ENCODE data around the gene CHST11. TPM values are rescaled to one million over a fixed set of nuclear protein-coding genes. Genes with fewer than 3 reads are reported as not detected.

CHST11 gene
- total RNA-seq, 2 experiments from 2014 or later: 53.4 to 53.6 TPM

- Histone ChIP-seq H3K4me1 (ENCODE audit: insufficient read depth, low read length) (peaks cover 20% of the 10 kb centered on the region), H3K27me3 (ENCODE audit: control insufficient read depth in 1 of 2, insufficient read depth in 2 of 2, low read length in 2 of 2) (no peaks in the 10 kb centered on the region), H3K27ac (ENCODE audit: low read depth in 1 of 2, low read length in 2 of 2) (no peak overlapping the region), H3K4me3 (ENCODE audit: low read length) (no peak overlapping the region), H3K9me3 (ENCODE audit: control insufficient read depth in 1 of 2, insufficient read depth in 1 of 2, low read length in 2 of 2) (no peaks in the 10 kb centered on the region), H3K36me3 (ENCODE audit: insufficient read depth, low read length) (no peaks in the 10 kb centered on the region)
- H3K27ac Mint-ChIP-seq: peak overlapping the region; percentile 61
- H3K4me3 Mint-ChIP-seq: no peak overlapping the region
- peaks cover 4% of the 10 kb centered on the region for H3K9me3 Mint-ChIP-seq
- intact Hi-C loops (cut with DNase I, micrococcal nuclease): no loop called here
- ATAC-seq (ENCODE audit: poor library complexity) (no peak), DNase-seq (no peak)
- peaks cover 13% of the 10 kb centered on the region for H3K36me3 Mint-ChIP-seq (ENCODE audit: low read depth)
- ChIA-PET POLR2A (interaction anchor here (1.1 kb wide), 1 partner anchor 13 kb away, joined by 3 read pairs; no protein-coding TSS in a partner anchor), CTCF (no interaction called here)
- peaks cover 60% of the 10 kb centered on the region for H3K4me1 Mint-ChIP-seq (ENCODE audit: low read depth)
- H3K27me3 Mint-ChIP-seq: no peaks in the 10 kb centered on the region
- TF ChIP-seq CTCF (IDR thresholded peaks at IDR 0.05): no peak
Observed at GRCh38 chr12:104555648-104556047, 98.9 kb downstream of the CHST11 start.

- H3K4me3 Mint-ChIP-seq: no peak overlapping the region
- no peak for ATAC-seq (ENCODE audit: poor library complexity)
- H3K27ac ChIP-seq (ENCODE audit: low read depth in 1 of 2, low read length in 2 of 2): no peak overlapping the region
- H3K9me3 ChIP-seq (ENCODE audit: control insufficient read depth in 1 of 2, insufficient read depth in 1 of 2, low read length in 2 of 2): no peaks in the 10 kb centered on the region
- intact Hi-C loops (cut with DNase I, micrococcal nuclease): no loop called here
- H3K36me3 Mint-ChIP-seq (ENCODE audit: low read depth): peaks cover 24% of the 10 kb centered on the region
- no peaks in the 10 kb centered on the region for H3K27me3 ChIP-seq (ENCODE audit: control insufficient read depth in 1 of 2, insufficient read depth in 2 of 2, low read length in 2 of 2)
- peaks cover 45% of the 10 kb centered on the region for H3K4me1 Mint-ChIP-seq (ENCODE audit: low read depth)
- no peak overlapping the region for H3K4me3 ChIP-seq (ENCODE audit: low read length)
- POLR2A ChIA-PET: interaction anchor here (1.2 kb wide), 1 partner anchor 11 kb away, joined by 3 read pairs; no protein-coding TSS in a partner anchor
- peaks cover 12% of the 10 kb centered on the region for H3K4me1 ChIP-seq (ENCODE audit: insufficient read depth, low read length)
- TF ChIP-seq CTCF (IDR thresholded peaks at IDR 0.05): no peak
- peak overlapping the region; percentile 27 for H3K27ac Mint-ChIP-seq
- H3K36me3 ChIP-seq (ENCODE audit: insufficient read depth, low read length): no peaks in the 10 kb centered on the region
- no peak for DNase-seq
- no peaks in the 10 kb centered on the region for H3K27me3 Mint-ChIP-seq
- CTCF ChIA-PET: interaction anchor here (0.6 kb wide), 1 partner anchor 23 kb away, joined by 3 read pairs; no protein-coding TSS in a partner anchor
- peaks cover 4% of the 10 kb centered on the region for H3K9me3 Mint-ChIP-seq
Observed at GRCh38 chr12:104557488-104558195, 100.9 kb downstream of the CHST11 start.

- Histone ChIP-seq H3K4me1 (ENCODE audit: insufficient read depth, low read length) (peaks cover 5% of the 10 kb centered on the region), H3K27ac (ENCODE audit: low read depth in 1 of 2, low read length in 2 of 2) (no peak overlapping the region), H3K4me3 (ENCODE audit: low read length) (no peak overlapping the region), H3K27me3 (ENCODE audit: control insufficient read depth in 1 of 2, insufficient read depth in 2 of 2, low read length in 2 of 2) (no peaks in the 10 kb centered on the region), H3K9me3 (ENCODE audit: control insufficient read depth in 1 of 2, insufficient read depth in 1 of 2, low read length in 2 of 2) (peaks cover 0 to 10% of the 10 kb centered on the region in 2 experiments), H3K36me3 (ENCODE audit: insufficient read depth, low read length) (peaks cover 8% of the 10 kb centered on the region)
- no peak overlapping the region for H3K27ac Mint-ChIP-seq
- DNase-seq (no peak), ATAC-seq (ENCODE audit: poor library complexity) (no peak)
- H3K4me3 Mint-ChIP-seq: no peak overlapping the region
- POLR2A ChIA-PET: no interaction called here
- H3K27me3 Mint-ChIP-seq: no peaks in the 10 kb centered on the region
- peaks cover 6% of the 10 kb centered on the region for H3K9me3 Mint-ChIP-seq
- H3K36me3 Mint-ChIP-seq (ENCODE audit: low read depth): peaks cover 49% of the 10 kb centered on the region
- CTCF ChIA-PET: no interaction called here
- no peak for TF ChIP-seq CTCF (IDR thresholded peaks at IDR 0.05)
- H3K4me1 Mint-ChIP-seq (ENCODE audit: low read depth): peaks cover 21% of the 10 kb centered on the region
- intact Hi-C loops (cut with DNase I, micrococcal nuclease): no loop called here
Observed at GRCh38 chr12:104560881-104561280, 104.1 kb downstream of the CHST11 start.

Data from CD4-positive, alpha-beta T cell (primary cell).